Stimulated activated CD4-positive, alpha-beta T cell treated with anti-CD3 and anti-CD28 coated beads, Interleukin-1b, Interleukin-23, amount 100 ng/mL, for 4 hours (primary cell): ENCODE data around the gene PCNX2.

Source experiments
- DNase-seq, 2 donors: peaks; one replicate each; pipeline ENCODE4 v3.0.0-alpha.2; 2020; ENCODE audit warnings: low read depth in 2 of 2

The PCNX2 gene

GRCh38 chr1:232985882-232986526, 309.5 kb downstream of the PCNX2 start:
- DNase-seq, result no peak

DNA sequence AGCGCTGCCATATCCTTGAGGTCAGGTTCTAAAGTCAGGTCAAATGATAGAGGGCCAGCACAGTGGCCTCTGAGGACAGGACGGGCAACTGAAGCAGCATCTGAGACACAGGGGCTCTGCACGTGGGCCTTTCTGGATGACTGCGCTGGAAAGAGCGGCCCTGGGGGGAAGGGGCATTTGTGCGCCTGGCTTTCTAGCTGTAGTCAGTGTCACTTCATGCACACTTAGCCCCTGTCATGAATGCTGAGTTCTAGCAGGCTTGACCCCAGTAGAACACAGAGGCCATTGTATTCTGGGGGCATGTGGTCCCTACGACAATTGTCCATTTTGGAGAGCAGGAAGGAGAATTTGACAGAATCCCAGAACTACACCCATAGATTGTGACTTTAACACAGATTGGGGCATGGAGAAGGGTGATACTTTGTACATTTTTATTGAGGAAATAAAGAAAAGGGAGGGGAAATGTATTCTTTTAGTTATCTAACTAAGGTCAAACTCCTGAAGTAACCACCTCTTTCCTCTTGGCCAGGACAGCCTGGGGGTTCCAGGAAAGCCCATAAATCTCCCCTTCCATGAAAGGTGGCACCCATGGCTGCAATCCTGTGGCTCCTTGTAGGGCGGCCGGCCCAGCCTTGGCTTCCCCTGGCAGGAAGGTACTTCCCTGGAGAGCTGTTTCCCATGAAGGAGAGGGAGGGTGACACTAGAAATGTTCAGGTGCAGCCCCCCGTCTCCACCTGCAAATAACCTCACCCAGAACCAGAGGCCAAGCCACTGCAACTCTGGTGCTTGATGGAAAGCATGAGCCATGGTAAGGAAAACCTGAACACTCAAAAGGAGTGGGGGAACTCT, 310.7 kb downstream of the PCNX2 start:
- no peak for DNase-seq

GRCh38 chr1:232983817-232984567, 311.5 kb downstream of the PCNX2 start:
- no peak for DNase-seq

- DNase-seq, result no peak
Observed at GRCh38 chr1:232983375-232983774, 312.1 kb downstream of the PCNX2 start.

DNA sequence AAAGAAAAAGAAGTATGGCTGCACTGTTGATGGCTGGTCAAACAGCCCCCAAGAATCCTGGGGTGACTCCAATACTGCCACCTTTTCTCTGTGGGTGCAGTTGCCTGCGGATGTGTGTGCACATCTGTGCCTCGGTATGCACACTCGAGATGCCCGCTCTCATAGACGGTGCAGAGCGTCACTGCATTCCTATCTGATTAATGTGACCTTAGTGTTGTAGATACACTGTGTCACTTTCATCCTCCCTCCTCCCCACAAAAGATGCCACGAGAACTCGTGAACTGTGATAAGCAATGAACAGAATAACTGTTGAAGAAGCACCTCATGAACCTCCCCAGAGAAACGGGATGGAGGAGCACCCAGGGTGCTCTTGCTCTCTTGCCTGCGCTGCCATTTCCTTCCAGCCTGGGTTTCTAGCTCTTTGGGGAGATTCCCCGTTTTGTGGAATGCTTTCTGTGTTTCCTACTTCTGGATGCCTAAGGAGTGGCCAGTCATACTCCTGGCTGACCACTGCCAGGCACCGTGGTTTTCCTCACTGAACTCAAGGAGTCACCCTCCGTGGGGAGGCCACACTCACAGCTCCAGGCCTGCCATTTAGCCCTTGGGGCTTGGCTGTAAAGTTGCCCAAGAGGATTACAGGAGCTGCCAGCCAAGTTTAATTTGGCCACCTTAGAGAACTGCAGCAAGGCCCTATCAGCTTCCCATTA, 313.1 kb downstream of the PCNX2 start:
- no peak for DNase-seq

GRCh38 chr1:232980986-232981560, 314.5 kb downstream of the PCNX2 start:
- DNase-seq, result no peak

DNA sequence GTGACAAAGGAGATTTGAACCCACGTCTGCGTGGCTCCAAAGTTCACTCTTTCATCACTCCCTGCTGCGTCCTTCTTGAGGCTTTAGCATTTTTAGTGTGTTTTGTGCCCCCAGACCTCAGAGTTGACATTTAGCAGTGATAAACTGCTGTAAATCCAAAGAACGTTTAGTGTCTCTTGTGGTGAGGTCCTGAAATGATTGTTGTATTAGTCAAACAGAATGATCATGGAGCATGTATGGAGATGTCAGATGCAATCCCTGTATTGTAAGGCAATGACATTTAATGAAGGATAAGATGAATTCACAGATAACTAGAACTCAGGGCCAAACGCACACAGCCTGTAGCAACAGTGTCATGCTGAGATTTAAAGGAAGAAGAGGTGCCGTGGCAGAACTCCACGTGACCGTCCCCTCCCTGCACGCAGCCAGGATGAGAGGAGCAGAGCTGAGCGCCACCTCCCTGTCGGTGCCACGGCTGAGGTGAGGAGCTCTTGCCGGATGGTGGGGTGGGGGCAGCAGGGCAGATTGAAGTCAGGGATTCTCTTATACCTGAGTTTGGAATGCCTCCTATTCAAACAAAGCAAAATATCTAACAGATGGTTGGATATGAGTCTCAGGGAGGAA, 315.1 kb downstream of the PCNX2 start:
- no peak for DNase-seq

DNA sequence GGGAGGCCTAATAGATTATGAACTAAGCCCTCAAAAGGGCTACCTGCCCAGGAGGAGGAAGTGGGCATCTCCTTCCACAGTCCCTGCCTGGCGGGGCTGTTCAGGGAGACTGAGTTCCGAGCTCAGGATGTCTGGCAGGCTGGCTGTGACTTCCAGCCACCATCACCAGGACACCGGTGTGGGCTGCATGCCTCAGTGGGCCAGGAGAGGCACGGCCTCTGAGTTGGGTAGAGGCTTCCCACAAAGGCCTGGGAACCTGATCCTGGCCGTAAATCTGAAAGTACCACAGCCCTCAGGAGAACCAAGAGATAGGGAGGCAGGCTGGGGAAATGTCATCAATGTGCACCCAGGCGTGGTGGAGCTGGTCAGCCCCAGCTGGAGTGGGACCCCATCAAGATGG, 316.0 kb downstream of the PCNX2 start:
- no peak for DNase-seq

DNA sequence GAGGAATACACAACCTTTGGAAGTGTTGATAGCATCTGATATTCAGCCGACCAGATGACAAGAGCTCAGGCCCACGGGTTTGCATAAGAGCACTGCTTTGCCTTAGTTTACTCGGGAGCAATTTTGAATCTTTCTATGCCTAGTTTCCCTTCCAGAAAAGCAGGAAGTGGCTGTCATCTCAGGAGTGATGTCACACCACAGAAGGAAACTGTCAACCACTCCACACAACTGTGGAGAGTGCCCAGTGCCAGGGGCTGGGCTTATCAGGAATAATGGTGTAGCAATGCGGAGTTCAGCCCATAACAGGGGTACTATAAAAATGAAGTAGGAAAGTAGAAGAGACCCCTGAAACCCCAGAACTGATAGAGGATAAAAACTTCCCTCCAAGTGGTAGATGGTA, 316.7 kb downstream of the PCNX2 start:
- DNase-seq, result no peak

- no peak for DNase-seq
Observed at GRCh38 chr1:232978091-232978634, 317.4 kb downstream of the PCNX2 start.

DNA sequence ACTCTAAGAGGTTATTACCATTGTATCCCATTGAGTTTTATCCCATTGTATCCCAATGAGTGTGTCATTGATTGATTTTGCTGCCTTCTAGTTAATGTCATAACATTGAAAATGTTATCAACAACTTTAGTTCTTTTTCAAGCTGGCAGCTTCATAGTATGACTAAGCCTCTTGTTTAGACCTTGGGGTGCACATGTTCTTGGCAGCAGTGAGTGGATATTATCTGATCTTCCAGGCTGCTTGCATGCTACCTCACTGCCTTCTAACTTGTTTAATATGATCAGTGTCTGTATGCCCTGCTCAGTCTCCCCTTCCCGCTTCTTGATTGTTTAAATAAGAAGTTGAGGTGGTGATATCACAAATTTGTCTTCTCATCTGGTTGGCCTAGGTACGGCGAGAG, 320.6 kb downstream of the PCNX2 start:
- no peak for DNase-seq

GRCh38 chr1:232973652-232974611, 321.6 kb downstream of the PCNX2 start:
- no peak for DNase-seq

DNA sequence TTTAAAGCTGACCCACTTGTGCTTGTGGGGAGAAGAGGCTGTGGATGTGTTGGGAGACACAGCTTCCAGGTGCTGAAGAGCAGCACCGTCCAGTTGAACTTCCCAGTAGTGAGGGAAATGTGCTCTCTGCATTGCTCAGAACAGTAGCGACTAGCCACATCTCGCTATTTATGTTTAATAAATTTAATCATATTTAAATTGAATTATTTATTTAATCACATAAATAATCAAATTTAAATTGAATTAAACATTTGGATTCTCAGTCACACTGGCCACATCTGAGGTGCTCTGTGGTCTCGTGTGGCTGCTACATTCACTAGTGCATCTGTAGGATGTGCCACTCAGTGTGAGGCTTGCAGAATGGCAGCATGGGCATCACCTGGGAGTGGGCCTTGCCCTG, 325.0 kb downstream of the PCNX2 start:
- no peak for DNase-seq

- no peak for DNase-seq
Observed at GRCh38 chr1:232969799-232970198, 325.7 kb downstream of the PCNX2 start.

GRCh38 chr1:232968965-232969364, 326.6 kb downstream of the PCNX2 start:
- DNase-seq, result no peak

DNA sequence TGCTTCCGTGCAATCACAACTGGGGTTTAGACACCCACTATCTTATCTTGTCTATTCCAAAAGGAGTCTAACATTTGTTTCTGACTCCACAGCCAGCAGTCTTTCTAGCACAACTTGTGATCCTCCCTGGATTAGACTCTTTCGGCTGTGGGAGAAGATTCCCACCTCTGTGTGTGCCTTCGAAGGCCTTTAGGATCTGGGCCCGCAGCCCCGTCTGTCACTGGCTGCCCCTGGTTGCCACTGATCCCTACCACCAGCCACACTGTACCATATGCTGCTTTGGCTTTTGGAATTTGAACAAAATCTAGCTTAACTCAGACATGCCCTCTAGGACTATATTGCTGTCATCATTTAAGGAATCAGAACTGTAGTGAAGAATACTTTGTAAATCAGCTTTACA, 327.1 kb downstream of the PCNX2 start:
- no peak for DNase-seq

- no peak for DNase-seq
Observed at GRCh38 chr1:232966663-232967062, 328.9 kb downstream of the PCNX2 start.

DNA sequence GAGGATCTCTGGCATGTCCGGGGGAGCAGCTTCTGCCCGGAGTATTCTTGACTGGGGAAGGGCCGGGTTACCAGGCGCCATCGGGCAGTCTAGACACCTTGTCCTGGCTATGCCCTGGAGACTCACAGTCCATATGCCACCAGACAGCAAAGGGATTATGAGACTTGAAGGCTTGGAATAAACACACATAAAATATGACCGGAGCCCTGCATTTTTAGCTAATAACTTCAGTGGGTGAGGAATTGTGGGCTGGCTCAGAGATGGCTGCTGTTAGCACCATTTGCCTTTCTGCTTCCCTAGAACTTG, 329.7 kb downstream of the PCNX2 start:
- DNase-seq, result no peak

- DNase-seq, result no peak
Observed at GRCh38 chr1:232965124-232965911, 330.2 kb downstream of the PCNX2 start.
